Endothelial cell of umbilical vein (primary cell): ENCODE data around the gene CLSTN2. TPM values are rescaled to one million over a fixed set of nuclear protein-coding genes. Genes with fewer than 3 reads are reported as not detected.
A peak's percentile ranks its signal among the peaks of the same experiment; 100 is the strongest.

Experiments
- BruUV-seq: library from RNA; stranded (reverse); fragments of 400-500 nt; replicated peaks from 2 replicates; lab custom pipeline; 2021; lab: Mats Ljungman, UMichigan
- CTCF ChIA-PET: fragments of 300-600, 350-600 bp; sonication (Branson Sonifier 250); formaldehyde crosslinking; loops from one replicate; lab custom pipeline; 2021; ENCODE audit warnings: antibody characterized with exemption, inconsistent platforms; lab: Charles Lee
- POLR2A ChIA-PET: fragments of 300-600, 350-600 bp; sonication (Branson Sonifier 250); formaldehyde crosslinking; loops from one replicate; lab custom pipeline; 2021; ENCODE audit warnings: antibody characterized with exemption, inconsistent platforms; lab: Charles Lee
- DNase-seq: peaks from one replicate; pipeline ENCODE4 v3.0.0-alpha.2; 2011; ENCODE audit warnings: low read depth, low spot score
- FAIRE-seq: peaks from 2 replicates; lab custom pipeline; 2011; peaks lifted over from hg19 to GRCh38; lab: Jason Lieb, UNC
- H2AFZ ChIP-seq: 2 replicates; pipeline ENCODE4 v1.6.0; 2012; ENCODE audit warnings: low read depth, low read length, control low read depth, inconsistent platforms
- H3K27ac ChIP-seq: 2 replicates; pipeline ENCODE4 v1.5.1; 2011; ENCODE audit warnings: low read depth, mild to moderate bottlenecking, control low read depth, low read length, moderate library complexity; ENCODE audit not compliant: insufficient read depth
- H3K27me3 ChIP-seq, 2 experiments: 2 replicates each; pipeline versions ENCODE4 v1.6.0 to v1.6.1; 2011; ENCODE audit warnings: low read length in 2 of 2, mixed read lengths in 1 of 2; ENCODE audit not compliant: control insufficient read depth in 2 of 2, insufficient read depth in 2 of 2
- H3K36me3 ChIP-seq, 2 experiments: 2 replicates in 1 of 2; 3 replicates in 1 of 2; pipeline ENCODE4 v1.5.1; 2011; ENCODE audit warnings: low read length in 2 of 2, mild to moderate bottlenecking in 1 of 2, moderate library complexity in 1 of 2; ENCODE audit not compliant: control insufficient read depth in 2 of 2, insufficient read depth in 2 of 2; ENCODE audit errors: extremely low read depth in 1 of 2
- H3K4me1 ChIP-seq: 3 replicates; pipeline ENCODE4 v1.5.1; 2011; ENCODE audit warnings: mild to moderate bottlenecking, low read length; ENCODE audit not compliant: control insufficient read depth, insufficient read depth; ENCODE audit errors: extremely low read depth
- H3K4me2 ChIP-seq: 2 replicates; pipeline ENCODE4 v1.6.1; 2011; ENCODE audit warnings: low read length, control low read depth, mixed read lengths; ENCODE audit not compliant: insufficient read depth
- H3K4me3 ChIP-seq, 3 experiments: fragments of 200-600 bp in 1 of 3; sonication (generic), shearing (Covaris generic) in 1 of 3; replicated peaks in 1 of 3; 2 replicates each; pipeline ENCODE4 v1.5.1; 2011 to 2016; ENCODE audit warnings: control low read depth in 3 of 3, low read length in 3 of 3, mild to moderate bottlenecking in 2 of 3, inconsistent platforms in 1 of 3, low read depth in 1 of 3, moderate library complexity in 1 of 3; ENCODE audit not compliant: insufficient read depth in 1 of 3
- H3K79me2 ChIP-seq: 2 replicates; pipeline ENCODE4 v1.6.0; 2012; ENCODE audit warnings: low read length, inconsistent platforms; ENCODE audit not compliant: control insufficient read depth, insufficient read depth
- H3K9ac ChIP-seq: replicated peaks from 2 replicates; pipeline ENCODE3; 2011; ENCODE audit warnings: low read length, control low read depth; ENCODE audit not compliant: insufficient read depth; ENCODE audit errors: extremely low read depth
- H3K9me1 ChIP-seq: replicated peaks from 3 replicates; pipeline ENCODE4 v1.6.0; 2011; ENCODE audit warnings: mild to moderate bottlenecking, low read length; ENCODE audit not compliant: control insufficient read depth, insufficient read depth; ENCODE audit errors: extremely low read depth
- H3K9me3 ChIP-seq: replicated peaks from 2 replicates; pipeline ENCODE4 v1.5.1; 2012; ENCODE audit warnings: low read length, inconsistent platforms; ENCODE audit not compliant: control insufficient read depth, insufficient read depth
- H4K20me1 ChIP-seq: replicated peaks from 2 replicates; pipeline ENCODE3; 2011; ENCODE audit warnings: mild to moderate bottlenecking, low read length; ENCODE audit not compliant: control insufficient read depth, insufficient read depth; ENCODE audit errors: extremely low read depth
- EZH2 ChIP-seq: IDR thresholded peaks from 2 replicates; pipeline ENCODE4 v1.6.1; 2012; ENCODE audit warnings: borderline replicate concordance, low read depth, mild to moderate bottlenecking, moderate library complexity, low read length, inconsistent platforms; ENCODE audit not compliant: severe bottlenecking
- FOS ChIP-seq: IDR thresholded peaks from 2 replicates; pipeline ENCODE4 v1.6.1; 2011; ENCODE audit warnings: mild to moderate bottlenecking, low read length, moderate library complexity, borderline replicate concordance; ENCODE audit not compliant: insufficient read depth
- GATA2 ChIP-seq: IDR thresholded peaks from 2 replicates; pipeline ENCODE4 v1.7.0; 2011; ENCODE audit warnings: low read depth, mild to moderate bottlenecking, moderate library complexity, mixed read lengths, low read length; ENCODE audit not compliant: insufficient read length, insufficient read depth
- JUN ChIP-seq: IDR thresholded peaks from 2 replicates; pipeline ENCODE4 v1.6.1; 2011; ENCODE audit warnings: borderline replicate concordance, low read depth; ENCODE audit not compliant: insufficient read length, insufficient read depth
- MAX ChIP-seq: IDR thresholded peaks from 2 replicates; pipeline ENCODE4 v1.6.1; 2011; ENCODE audit not compliant: insufficient read depth, insufficient read length
- MYC ChIP-seq: IDR thresholded peaks from one replicate; pipeline ENCODE4 v1.6.1; 2011; ENCODE audit warnings: mild to moderate bottlenecking, low read depth, low read length
- POLR2AphosphoS5 ChIP-seq: IDR thresholded peaks from 2 replicates; pipeline ENCODE4 v1.6.1; 2012; ENCODE audit warnings: low read depth, mild to moderate bottlenecking, control low read depth, low read length, moderate library complexity; ENCODE audit not compliant: insufficient read depth
- dilution Hi-C: fragments of 300-500 bp; cut with MboI; formaldehyde crosslinking; loops from one replicate; pipeline ENCODE4 v1.15.0; 2019; ENCODE audit warnings: low sequenced_read_pairs; ENCODE audit not compliant: extremely low pct_ligation_motif_present
- intact Hi-C: fragments of 100-400 bp; cut with micrococcal nuclease; formaldehyde crosslinking; loops from one replicate; pipeline ENCODE4 v1.10.0; 2022
- polyA plus RNA-seq, 4 experiments: library from polyadenylated mRNA; depleted of rRNA in 3 of 4; stranded (reverse) in 3 of 4; unstranded in 1 of 4; fragments of >200 nt; gene quantifications; 2 replicates each; pipeline versions ENCODE4 v1.2.1 to v1.2.3, GENCODE V29; 2011 to 2012; ENCODE audit warnings: missing spikeins in 1 of 4
- total RNA-seq: library from RNA; stranded (reverse); gene quantifications from 2 replicates; pipeline ENCODE4 v1.2.3, GENCODE V29; 2021

Gene CLSTN2
- total and polyA plus RNA-seq, 2 donors (not counting 3 experiments of a cell fraction or from before 2014, with no cell fraction given) = 0.26 to 0.38 TPM

- Histone ChIP-seq H3K27ac (no peak overlapping the region), H3K36me3 (no peaks in the 10 kb centered on the region), H3K4me1 (no peaks in the 10 kb centered on the region), H3K4me2 (no peak overlapping the region), H3K4me3 (no peak overlapping the region), H3K9me1 (no peaks in the 10 kb centered on the region), H3K79me2 (no peaks in the 10 kb centered on the region), H3K9ac (no peak overlapping the region), H3K27me3 (no peaks in the 10 kb centered on the region), H2AFZ (no peak overlapping the region), H3K9me3 (no peaks in the 10 kb centered on the region), H4K20me1 (no peaks in the 10 kb centered on the region)
- no TSS peak for BruUV-seq
- no peak for TF ChIP-seq MAX
- no peak for TF ChIP-seq MYC
- TF ChIP-seq EZH2 = no peak
- no peak for TF ChIP-seq GATA2
- no peak for TF ChIP-seq POLR2AphosphoS5
- TF ChIP-seq JUN = peak; percentile 9
- POLR2A ChIA-PET = no interaction called here
- FAIRE-seq (no peak), DNase-seq (peak; percentile 31)
- intact Hi-C loops (no loop called here), dilution Hi-C loops (no loop called here)
- CTCF ChIA-PET = no interaction called here
Measured at GRCh38 chr3:140440446-140440845, 505.5 kb downstream of the CLSTN2 start.

- BruUV-seq = no TSS peak
- TF ChIP-seq FOS = no peak
- peak; percentile 45 for TF ChIP-seq JUN
- TF ChIP-seq GATA2 = no peak
- Histone ChIP-seq H3K27me3 (no peaks in the 10 kb centered on the region), H3K36me3 (no peaks in the 10 kb centered on the region), H4K20me1 (no peaks in the 10 kb centered on the region), H3K9me3 (no peaks in the 10 kb centered on the region), H2AFZ (no peak overlapping the region), H3K9ac (no peak overlapping the region), H3K9me1 (no peaks in the 10 kb centered on the region), H3K27ac (no peak overlapping the region), H3K4me1 (no peaks in the 10 kb centered on the region), H3K4me3 (no peak overlapping the region), H3K4me2 (no peak overlapping the region), H3K79me2 (no peaks in the 10 kb centered on the region)
- intact Hi-C loops = loop anchor here (1.0 kb wide), 1 partner anchor 21 kb away; no protein-coding TSS in a partner anchor
- dilution Hi-C loops = no loop called here
- ChIA-PET CTCF (no interaction called here), POLR2A (no interaction called here)
- peak; percentile 87 for DNase-seq
- no peak for FAIRE-seq
Measured at GRCh38 chr3:140441006-140441405, 506.0 kb downstream of the CLSTN2 start.
